Measurements from ENCODE around the gene EMSY.
A peak's percentile ranks its signal among the peaks of the same experiment; 100 is the strongest.

EMSY gene

GRCh38 chr11:76495019-76495418 is 50.2 kb downstream of the EMSY start:
- no peak for TF ChIP-seq CTCF (IDR thresholded peaks at IDR 0.05; ENCODE audit: low read depth, low read length)
- DNase-seq (ENCODE audit: low read depth in 2 of 2): no peak
- no peak overlapping the region for H3K4me3 ChIP-seq (replicated peaks in 1 of 2; ENCODE audit: low read depth in 2 of 2, low read length in 2 of 2)

GRCh38 chr11:76496174-76496573 is 51.4 kb downstream of the EMSY start:
- TF ChIP-seq CTCF (IDR thresholded peaks at IDR 0.05; ENCODE audit: low read depth, low read length): no peak
- DNase-seq (ENCODE audit: low read depth in 2 of 2): no peak

DNA sequence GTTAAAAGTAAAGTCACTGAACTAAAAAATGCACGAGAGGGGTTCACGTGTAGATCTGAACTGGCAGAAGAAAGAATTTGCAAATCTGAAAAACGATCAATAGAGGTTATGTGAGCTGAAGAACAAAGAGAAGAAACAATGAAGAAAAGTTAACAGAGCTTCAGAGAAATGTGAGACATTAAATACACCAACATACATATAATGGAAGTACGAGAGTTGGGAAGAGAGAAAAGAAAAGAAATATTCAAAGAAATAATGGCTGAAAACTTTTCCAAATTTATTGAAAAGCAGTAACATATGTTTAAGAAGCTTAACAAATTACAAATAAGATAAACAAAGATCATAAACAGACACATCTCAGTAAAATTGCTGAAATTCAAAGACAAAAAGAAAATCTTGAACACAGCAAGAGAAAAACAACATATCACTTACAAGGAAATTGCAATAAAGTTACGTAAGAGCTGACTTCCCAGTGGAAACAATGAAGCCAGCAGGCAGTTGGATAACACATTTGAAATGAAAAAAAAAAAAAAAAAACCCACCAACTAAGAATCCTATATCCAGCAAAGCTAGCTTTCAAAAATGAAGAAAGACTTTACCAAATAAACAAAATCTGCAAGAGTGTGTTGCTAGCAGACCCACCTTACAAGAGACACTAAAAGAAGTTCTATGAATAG is 56.8 kb downstream of the EMSY start:
- peak; percentile 20 to 29 for DNase-seq (ENCODE audit: low read depth in 2 of 2)
- no peak for TF ChIP-seq CTCF (IDR thresholded peaks at IDR 0.05; ENCODE audit: low read depth, low read length)
- H3K4me3 ChIP-seq (replicated peaks in 1 of 2; ENCODE audit: low read depth in 2 of 2, low read length in 2 of 2): no peak overlapping the region

More at GRCh38 chr11:76496174-76496573, 51.4 kb downstream of the EMSY start:
- H3K4me3 ChIP-seq (replicated peaks in 1 of 2; ENCODE audit: low read depth in 2 of 2, low read length in 2 of 2): no peak overlapping the region

- no peak for TF ChIP-seq CTCF (IDR thresholded peaks at IDR 0.05; ENCODE audit: low read depth, low read length)
These were observed 62.0 kb downstream of the EMSY start for GRCh38 chr11:76506833-76507232.

DNA sequence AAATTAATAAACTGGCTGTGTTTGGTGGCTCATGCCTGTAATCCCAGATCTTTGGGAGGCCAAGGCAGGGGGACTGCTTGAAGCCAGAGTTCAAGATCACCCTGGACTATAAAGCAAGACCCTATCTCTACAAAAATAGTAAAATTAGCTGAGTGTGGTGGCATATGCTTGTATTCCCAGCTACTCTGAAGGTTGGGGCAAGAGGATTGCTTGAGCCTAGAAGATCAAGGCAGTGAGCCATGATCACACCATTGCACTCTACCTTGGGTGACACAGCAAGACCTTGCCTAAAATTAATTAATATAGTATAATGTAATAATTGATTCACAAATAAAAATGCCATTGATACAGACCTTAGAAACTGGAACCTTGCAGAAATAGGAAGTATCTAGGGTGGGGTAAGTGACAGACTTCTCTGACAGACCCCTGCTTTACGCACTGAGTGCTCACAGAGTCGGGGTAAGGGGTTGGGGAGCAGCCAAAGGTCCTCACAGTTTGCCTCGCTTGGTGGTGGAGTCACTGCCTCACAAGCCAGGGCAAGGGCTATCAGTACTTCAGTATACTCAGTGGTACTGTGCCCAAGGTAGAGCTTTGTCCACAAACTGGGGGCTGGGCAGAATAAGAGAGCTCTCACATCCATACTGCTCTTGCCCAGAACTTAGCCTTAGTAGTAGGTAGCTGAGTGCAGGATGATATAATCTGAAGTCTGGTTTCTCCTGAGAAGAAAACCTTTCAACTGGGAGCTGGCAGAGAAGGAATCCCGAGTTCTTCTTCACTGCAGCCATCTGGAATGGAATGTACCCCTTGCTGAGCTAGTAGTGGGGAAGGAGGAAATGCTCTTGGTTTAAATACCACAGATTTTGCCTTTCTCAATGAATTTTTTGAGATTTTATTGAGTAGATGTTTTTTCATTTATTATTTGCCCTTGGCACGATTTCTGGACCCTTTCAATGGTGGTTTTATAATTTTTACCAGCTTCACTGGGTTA is 65.5 kb downstream of the EMSY start:
- H3K4me3 ChIP-seq (replicated peaks in 1 of 2; ENCODE audit: low read depth in 2 of 2, low read length in 2 of 2): no peak overlapping the region
- DNase-seq (ENCODE audit: low read depth in 2 of 2): peak; percentile 34 to 59
- no peak for TF ChIP-seq CTCF (IDR thresholded peaks at IDR 0.05; ENCODE audit: low read depth, low read length)

More at GRCh38 chr11:76506833-76507232, 62.0 kb downstream of the EMSY start:
- DNase-seq (ENCODE audit: low read depth in 2 of 2): no peak
- no peak overlapping the region for H3K4me3 ChIP-seq (replicated peaks in 1 of 2; ENCODE audit: low read depth in 2 of 2, low read length in 2 of 2)

DNA sequence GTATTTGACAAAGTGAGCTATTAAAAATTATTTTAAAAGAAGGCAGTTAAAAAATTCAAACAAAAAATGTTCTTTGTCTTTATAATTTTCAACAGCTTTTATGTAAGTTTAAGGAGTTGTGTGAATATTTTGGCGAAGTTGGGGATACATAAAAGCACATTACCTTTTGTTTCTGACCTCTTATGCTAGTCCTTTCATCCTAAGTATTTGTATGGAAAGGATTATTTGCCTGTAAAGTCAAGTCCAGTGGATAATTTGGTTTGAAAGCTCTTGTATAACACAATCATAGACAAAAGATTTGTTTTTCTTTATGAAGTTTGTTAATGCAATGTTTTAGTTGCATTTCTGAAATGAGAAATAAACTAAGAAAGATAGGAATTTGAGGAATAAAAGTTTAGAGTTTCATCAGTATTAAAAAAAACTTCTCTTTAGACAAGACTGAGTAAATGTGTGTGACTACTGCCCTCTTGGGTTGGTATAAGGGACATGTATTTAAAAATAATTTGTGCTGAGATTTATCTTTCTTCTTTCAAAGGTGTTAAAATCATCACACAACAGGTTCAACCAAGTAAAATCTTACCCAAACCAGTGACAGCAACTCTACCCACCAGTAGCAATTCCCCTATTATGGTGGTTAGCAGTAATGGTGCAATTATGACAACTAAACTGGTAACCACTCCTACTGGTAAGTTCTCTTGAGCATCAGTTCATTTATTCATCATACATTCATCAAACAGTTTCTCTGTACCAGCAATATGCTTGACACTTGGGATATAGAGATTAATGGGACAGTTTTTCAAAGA is 68.2 kb downstream of the EMSY start:
- H3K4me3 ChIP-seq (replicated peaks in 1 of 2; ENCODE audit: low read depth in 2 of 2, low read length in 2 of 2): no peak overlapping the region
- peak; percentile 34 for TF ChIP-seq CTCF (IDR thresholded peaks at IDR 0.05; ENCODE audit: low read depth, low read length)
- peak; percentile 64 to 71 for DNase-seq (ENCODE audit: low read depth in 2 of 2)
